Stimulated activated naive CD8-positive, alpha-beta T cell treated with anti-CD3 and anti-CD28 coated beads, Interleukin-15, Interleukin-2, amounts not matched to agents 100 U/mL and 50 U/mL, for 24 hours (primary cell): ENCODE results near the gene KRT20.
"Not testable (repeated sequence)": the region's sequence is repeated elsewhere in the genome, so short reads cannot be mapped to it uniquely, and the experiment has no call there.

Source experiments
- ATAC-seq: fragments of 150-1000 bp; cut with Tn5 transposase; one replicate; pipeline ENCODE4 v1.10.0; 2021
- DNase-seq: peaks from one replicate; pipeline ENCODE4 v3.0.0; 2021

Gene KRT20

GRCh38 chr17:40884708-40885512 is at the start of gene KRT20:
TSS of gene KRT20 (minus strand) at chr17:40885242. CDS start at chr17:40885185, 57 bp downstream.
- ATAC-seq (no peak), DNase-seq (no peak)

DNA sequence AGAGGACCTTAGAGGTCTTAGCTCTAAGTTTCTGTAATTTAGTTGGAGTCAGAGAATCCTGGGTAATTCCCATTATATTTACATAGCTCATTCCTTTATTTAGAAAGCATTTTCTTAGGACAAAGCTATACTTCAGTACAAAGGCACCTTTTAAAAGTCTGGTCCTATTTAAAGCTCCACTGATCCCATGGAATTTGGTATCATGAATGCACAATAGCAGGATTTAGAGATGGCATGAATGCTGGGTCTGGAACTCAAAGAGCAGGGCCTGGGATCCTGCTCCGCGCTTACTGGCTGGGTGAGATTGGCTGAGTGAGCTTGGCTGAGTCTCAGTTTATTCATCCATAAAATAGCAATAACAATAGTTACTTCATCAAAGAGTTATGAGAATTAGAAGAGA is 47.6 kb upstream of the KRT20 start:
- no peak for ATAC-seq
- DNase-seq, result no peak

DNA sequence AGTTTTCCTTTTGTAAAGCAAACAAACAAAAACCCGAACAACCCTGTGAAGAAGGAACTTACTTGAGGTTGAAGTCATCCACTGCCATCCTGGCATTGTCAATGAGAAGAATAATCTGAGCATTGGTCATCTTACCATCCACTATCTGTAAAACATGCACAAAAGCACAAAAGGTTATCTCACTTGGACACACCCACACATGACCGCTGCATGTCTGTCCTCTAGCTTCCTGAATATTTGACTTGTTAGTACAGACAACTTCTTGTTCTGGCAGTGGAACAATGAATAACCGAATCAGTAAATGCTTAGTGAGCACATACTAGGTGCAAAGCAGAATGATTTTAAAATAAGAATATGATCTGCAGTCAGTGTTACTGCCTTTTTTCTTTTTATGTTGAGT is 46.3 kb upstream of the KRT20 start:
- no peak for DNase-seq
- no peak for ATAC-seq

DNA sequence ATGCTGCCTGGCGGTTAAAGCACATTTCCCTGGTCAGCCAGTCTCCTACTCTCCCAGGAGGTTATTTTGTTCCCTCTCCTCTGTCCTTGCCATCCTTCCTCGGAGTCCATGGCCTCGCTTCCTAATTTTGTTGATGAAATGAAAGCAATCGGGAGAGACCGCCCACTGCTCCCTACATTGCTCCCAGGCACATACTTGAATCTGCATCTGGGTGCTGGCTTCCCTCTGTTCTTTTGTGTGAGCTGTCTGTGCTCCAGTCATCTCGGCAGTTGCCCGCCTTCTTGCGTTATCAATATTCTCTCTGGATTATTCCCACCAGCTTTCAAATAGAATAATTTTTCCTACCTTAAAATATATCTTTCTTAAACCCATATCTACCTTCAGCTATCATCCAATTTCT is 41.3 kb upstream of the KRT20 start:
- DNase-seq, result no peak

GRCh38 chr17:40922239-40922638 is 37.2 kb upstream of the KRT20 start:
- no peak for ATAC-seq
- DNase-seq, result no peak

More for the DNA sequence above, 41.3 kb upstream of the KRT20 start:
- ATAC-seq, result no peak

GRCh38 chr17:40921026-40921425 is 36.0 kb upstream of the KRT20 start:
- no peak for DNase-seq
- ATAC-seq, result no peak

DNA sequence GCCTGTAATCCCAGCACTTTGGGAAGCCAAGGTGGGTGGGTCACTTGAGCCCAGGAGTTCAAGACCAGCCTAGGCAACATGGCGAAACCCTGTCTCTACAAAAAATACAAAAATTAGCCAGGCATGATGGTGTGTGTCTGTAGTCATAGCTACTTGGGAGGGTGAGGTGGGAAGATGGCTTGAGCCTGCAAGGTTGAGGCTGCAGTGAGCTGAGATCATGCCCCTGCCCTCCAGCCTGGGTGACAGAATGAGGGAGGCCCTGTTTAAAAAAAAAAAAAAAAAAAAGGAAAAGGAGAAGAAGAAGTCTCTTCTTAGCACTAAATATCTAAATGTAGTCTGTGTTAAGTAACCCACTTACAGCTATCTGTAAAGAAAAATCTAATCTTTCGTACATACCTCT is 32.1 kb upstream of the KRT20 start:
- ATAC-seq, DNase-seq: not testable (repeated sequence)

- ATAC-seq (no peak), DNase-seq (no peak)
Observed at GRCh38 chr17:40916366-40916765, 31.3 kb upstream of the KRT20 start.

GRCh38 chr17:40915721-40916256 is 30.7 kb upstream of the KRT20 start:
- DNase-seq (no peak), ATAC-seq (no peak)

GRCh38 chr17:40915199-40915661 is 30.2 kb upstream of the KRT20 start:
- peak; percentile 65 for ATAC-seq

DNA sequence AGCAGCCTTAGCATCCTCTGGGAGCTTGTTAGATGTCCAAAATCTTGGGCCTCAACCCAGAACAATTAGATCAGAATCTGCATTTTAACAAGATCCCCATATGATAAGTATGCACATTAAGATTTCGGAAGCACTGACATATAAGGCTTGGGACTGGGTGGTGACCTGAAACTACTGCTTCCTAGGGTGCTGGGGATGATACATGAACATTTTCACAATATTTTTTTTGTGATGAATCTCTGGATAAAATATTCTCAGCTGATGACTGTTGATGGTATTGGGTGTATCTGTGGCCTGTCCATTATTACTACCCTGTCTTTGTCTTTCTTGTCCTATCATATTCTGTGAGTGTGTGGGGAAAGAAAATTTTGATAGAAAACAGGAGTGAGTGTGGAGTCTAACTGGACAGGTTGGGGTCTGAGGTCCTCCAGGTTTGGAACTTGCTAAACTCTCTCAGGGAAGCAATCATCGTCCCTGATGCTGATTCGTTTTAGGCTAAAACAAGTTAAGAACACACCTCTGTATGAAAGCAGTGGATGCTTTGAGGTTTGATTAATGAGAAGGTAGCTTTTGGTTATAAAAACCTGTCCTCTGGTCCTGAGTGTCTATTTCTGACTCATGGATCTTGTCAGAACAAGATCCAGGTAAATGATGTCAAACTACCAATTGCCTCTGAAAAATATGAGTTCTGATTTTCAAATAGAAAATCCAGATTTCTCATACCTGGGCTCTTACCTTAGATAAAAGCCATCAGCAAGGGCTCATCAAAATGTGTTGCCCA is 29.2 kb upstream of the KRT20 start:
- ATAC-seq, result no peak
- DNase-seq, result no peak

More at GRCh38 chr17:40915199-40915661, 30.2 kb upstream of the KRT20 start:
- DNase-seq, result no peak

GRCh38 chr17:40912486-40913210 is 27.6 kb upstream of the KRT20 start:
- DNase-seq (no peak), ATAC-seq (no peak)

DNA sequence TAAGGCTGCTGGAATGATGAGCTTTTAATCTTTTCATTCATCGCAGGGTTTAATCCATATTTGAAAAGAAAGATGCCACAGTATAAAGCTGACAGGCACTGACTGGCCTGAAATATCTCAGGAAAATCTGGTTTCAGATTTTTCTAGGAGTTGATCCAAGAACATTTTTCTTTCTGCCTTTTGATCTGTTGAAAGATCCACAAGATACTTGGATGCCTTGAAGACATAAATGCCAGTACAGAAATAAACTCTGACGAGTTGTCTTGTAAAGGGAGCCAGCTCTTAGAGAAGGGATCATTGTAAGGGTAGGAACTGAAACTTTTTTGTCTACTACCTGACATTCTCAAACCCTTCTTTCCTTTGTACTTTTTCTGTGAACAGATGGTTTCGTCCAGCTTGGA is 25.4 kb upstream of the KRT20 start:
- ATAC-seq (no peak), DNase-seq (no peak)

GRCh38 chr17:40909755-40910154 is 24.7 kb upstream of the KRT20 start:
- ATAC-seq, result no peak
- no peak for DNase-seq

GRCh38 chr17:40909351-40909750 is 24.3 kb upstream of the KRT20 start:
- peak; percentile 90 for ATAC-seq
- DNase-seq, result peak; percentile 65

GRCh38 chr17:40906613-40907012 is 21.6 kb upstream of the KRT20 start:
- ATAC-seq (no peak), DNase-seq (no peak)

DNA sequence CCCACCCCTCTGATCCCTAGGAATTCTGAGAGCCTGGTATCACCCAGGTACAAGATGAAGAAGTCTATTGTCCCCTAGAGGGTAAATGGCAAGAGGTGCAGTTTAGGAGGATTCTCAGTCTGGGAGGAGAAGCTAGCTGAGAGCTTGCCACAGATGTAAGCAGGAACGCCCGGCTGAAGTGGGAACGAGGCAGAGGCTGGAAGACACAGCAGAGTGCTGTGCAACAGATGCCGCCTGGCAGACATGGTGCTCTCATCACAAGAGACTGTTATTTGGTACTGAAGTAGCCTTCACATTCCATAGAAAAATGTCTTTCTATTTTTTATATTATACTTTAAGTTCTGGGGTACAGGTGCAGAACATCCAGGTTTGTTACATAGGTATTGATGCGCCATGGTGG is 20.3 kb upstream of the KRT20 start:
- DNase-seq, result no peak

DNA sequence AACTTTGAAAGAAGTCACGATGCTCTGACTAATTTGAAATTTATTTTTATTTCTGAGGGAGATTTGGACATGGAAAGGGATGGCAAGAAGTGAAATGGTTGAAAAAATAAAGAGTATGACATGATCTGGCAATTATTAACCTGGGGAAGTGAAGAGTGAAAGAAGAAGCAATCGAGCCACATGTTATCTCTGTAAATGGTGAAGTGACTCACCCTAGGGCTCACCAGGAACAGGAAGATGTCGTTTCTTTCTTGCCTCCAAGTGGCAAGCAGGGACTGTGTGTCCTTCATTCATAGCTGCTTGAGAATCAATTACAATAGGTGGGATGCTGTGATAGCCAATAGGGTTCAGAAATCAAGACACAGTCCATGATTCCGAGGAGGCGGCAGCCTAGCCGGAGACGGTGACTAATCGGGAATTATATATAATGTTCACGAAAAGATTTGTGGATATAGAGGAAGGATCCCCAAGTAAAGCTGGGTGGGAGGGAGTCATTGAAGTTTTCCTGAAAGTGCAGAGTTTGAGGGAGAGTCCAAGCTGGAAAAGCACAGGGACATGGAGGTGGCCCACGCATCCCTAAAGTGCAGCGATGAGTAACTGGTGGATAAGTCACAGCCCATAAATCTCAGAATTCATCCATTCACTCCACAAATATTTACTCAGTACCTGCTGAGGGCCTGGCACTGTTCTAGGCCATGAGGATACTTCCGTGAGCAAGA is 18.2 kb upstream of the KRT20 start:
- ATAC-seq (no peak), DNase-seq (no peak)

More for the DNA sequence above, 20.3 kb upstream of the KRT20 start:
- no peak for ATAC-seq

DNA sequence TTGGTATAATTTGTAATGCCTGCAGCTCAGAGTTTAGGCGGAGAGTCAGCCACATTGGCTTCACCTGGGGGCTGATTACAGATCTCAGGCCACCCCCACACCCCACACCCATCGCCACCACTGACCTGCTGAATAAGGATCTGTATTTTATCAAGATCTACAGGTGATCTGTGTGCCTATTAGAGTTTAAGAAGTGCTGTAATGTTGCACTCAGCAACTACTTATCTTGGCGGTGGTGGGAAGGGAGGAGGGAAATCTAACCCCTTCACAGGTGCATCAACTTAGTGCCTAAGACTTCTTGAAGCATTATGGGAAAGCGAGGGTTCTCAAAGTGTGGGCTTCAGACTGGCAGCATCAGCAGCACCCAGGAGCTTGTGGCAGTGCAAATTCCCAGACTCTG is 17.5 kb upstream of the KRT20 start:
- no peak for ATAC-seq
- no peak for DNase-seq

DNA sequence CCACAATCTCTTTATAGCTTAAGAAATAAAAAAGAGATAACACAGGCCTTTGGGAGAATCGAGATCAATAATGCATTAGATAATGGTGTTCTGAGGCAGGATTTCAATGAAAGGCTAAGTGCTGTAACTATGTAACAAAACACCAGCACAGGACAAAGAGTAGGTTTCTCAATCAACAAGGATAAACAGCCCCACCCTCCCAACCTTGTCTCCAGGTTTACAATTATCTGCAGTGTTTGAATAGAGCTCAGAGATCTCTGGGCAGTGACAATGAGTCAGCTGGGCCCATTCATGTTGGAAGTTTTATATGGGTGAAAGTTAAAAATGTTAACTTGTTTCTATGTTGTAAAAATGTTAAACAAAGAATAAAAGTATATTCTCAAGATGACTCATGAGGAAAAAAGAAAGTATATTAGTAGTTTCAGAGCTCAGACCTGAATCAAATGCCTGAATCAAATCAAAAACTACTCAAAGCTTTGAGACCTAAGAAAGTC is 17.0 kb upstream of the KRT20 start:
- DNase-seq, result no peak
- no peak for ATAC-seq

DNA sequence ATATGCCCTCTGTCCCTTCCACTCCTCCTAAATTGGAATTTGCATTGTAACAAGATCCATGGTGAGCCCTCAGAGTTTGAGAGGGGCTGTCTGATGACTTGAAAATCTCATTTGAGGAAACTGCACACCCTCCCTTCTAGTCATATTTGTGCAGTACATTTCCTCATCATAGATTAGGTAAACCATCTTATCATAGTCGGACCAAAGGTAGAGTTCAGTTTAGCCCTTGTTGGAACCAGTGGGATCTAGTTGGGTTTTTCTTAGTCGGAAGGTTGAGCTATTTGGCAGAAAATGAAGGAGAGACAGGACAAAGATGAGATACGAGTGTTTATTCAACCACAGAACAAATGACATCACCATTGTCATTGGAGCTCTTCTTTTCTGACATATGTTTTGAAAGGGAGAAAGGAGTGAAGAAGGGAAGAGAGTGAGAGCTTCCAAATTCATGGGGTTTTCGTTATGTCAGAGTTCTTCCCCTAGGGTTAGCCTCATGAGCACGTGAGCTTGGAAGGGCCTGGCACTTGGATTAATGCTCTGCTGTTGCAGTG is 15.8 kb upstream of the KRT20 start:
- DNase-seq (no peak), ATAC-seq (no peak)
